BE2C (cell line): ENCODE data around the gene LARGE2.

Experiments
- DNase-seq: peaks from one replicate; pipeline ENCODE4 v3.0.0-alpha.2; 2020
- H3K27me3 ChIP-seq: fragments of 250-450 bp; sonication (Bioruptor Pico); 2 replicates; pipeline ENCODE4 v1.5.1; 2020; ENCODE audit warnings: mild to moderate bottlenecking
- H3K36me3 ChIP-seq: fragments of 250-450 bp; sonication (Bioruptor Pico); 2 replicates; pipeline ENCODE4 v1.5.1; 2020; ENCODE audit warnings: mild to moderate bottlenecking
- H3K4me1 ChIP-seq: fragments of 250-450 bp; sonication (Bioruptor Pico); 2 replicates; pipeline ENCODE4 v1.5.1; 2020
- H3K4me3 ChIP-seq: 2 replicates; pipeline ENCODE4 v1.5.1; 2011; ENCODE audit warnings: low read depth, low read length
- H3K9me3 ChIP-seq: fragments of 250-450 bp; sonication (Bioruptor Pico); 2 replicates; pipeline ENCODE4 v1.5.1; 2020
- TF ChIP-seq, protein P1 (sequence below): IDR thresholded peaks from 2 replicates; pipeline ENCODE4 v1.5.1; 2012; ENCODE audit warnings: mild to moderate bottlenecking, low read depth, low read length

LARGE2 gene

DNA sequence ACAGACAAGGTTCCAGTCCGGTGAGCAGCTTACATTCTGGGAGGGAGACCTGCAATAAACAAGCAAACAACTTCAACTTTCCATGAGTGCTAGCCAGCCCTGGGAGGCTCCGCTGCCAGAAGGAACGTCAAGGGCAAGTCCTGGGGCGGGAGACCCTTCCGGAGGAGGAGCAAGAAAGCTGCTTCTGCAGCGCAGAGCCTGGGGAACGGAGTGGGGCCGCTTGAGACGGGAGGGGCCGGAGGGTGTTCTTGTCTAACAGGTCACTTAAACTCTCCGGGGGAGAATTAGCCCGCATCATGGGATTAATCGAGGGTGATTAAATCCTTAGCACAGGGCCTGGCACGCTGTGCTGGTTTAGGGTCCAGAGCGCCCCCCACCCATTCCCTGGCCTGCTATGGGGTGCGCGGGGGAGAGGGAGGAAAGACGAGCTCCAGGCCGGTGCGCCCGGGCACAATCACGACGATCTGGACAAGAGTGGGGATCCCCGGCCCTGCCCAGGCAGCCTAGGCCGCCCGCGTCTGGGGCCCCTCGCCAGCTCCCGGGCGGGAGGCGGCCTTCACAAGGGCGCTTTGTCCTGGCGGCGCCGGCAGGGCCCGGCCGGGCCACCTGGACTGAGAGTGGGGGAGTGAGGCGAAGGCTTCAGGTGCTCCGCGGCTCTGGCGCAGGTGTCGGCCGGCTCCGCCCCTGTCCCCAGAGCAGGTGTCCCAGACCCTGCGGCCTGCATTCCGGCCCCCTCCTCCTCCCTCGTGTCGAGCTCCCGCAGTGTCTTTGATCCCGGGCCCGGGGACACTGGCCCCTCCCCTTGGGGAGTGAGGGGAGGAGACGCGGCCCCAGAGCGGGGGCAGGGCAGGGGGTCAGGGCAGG lies 663 bp upstream of the LARGE2 start:
- Histone ChIP-seq H3K36me3 (no peaks in the 10 kb centered on the region), H3K27me3 (no peaks in the 10 kb centered on the region), H3K9me3 (no peaks in the 10 kb centered on the region), H3K4me1 (no peaks in the 10 kb centered on the region), H3K4me3 (peak overlapping the region; percentile 29)
- DNase-seq, result no peak
- TF ChIP-seq, protein P1, sequence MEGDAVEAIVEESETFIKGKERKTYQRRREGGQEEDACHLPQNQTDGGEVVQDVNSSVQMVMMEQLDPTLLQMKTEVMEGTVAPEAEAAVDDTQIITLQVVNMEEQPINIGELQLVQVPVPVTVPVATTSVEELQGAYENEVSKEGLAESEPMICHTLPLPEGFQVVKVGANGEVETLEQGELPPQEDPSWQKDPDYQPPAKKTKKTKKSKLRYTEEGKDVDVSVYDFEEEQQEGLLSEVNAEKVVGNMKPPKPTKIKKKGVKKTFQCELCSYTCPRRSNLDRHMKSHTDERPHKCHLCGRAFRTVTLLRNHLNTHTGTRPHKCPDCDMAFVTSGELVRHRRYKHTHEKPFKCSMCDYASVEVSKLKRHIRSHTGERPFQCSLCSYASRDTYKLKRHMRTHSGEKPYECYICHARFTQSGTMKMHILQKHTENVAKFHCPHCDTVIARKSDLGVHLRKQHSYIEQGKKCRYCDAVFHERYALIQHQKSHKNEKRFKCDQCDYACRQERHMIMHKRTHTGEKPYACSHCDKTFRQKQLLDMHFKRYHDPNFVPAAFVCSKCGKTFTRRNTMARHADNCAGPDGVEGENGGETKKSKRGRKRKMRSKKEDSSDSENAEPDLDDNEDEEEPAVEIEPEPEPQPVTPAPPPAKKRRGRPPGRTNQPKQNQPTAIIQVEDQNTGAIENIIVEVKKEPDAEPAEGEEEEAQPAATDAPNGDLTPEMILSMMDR, result no peak

DNA sequence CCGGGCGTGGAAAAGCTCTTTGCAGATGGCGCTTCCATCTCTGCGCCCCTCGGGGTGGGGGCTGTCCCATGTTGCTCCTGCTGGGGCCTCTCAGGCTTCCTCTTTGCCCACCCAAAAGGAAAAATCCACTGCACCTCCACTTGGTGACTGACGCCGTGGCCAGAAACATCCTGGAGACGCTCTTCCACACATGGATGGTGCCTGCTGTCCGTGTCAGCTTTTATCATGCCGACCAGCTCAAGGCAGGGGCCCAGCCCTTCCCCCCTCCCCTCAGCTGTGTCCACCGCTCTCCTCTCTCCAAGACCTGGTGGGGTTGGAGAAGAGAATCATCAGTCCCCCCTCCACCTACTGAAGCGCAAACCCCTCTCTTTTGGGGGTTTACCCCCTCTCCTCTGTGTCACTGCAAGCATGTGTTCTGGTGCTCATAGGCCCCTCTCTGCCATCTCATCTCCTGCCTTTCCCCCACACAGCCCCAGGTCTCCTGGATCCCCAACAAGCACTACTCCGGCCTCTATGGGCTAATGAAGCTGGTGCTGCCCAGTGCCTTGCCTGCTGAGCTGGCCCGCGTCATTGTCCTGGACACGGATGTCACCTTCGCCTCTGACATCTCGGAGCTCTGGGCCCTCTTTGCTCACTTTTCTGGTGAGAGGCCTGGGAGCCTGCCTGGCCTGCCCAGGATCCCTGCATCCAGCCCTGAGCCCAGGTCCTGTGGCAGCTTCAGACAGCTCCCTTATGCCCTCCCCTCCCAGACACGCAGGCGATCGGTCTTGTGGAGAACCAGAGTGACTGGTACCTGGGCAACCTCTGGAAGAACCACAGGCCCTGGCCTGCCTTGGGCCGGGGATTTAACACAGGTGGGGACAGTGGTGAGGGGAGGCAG lies 1.8 kb downstream of the LARGE2 start:
- TF ChIP-seq, protein P1, result no peak
- Histone ChIP-seq H3K4me3 (no peak overlapping the region), H3K27me3 (no peaks in the 10 kb centered on the region), H3K4me1 (no peaks in the 10 kb centered on the region), H3K9me3 (no peaks in the 10 kb centered on the region), H3K36me3 (no peaks in the 10 kb centered on the region)
- no peak for DNase-seq

DNA sequence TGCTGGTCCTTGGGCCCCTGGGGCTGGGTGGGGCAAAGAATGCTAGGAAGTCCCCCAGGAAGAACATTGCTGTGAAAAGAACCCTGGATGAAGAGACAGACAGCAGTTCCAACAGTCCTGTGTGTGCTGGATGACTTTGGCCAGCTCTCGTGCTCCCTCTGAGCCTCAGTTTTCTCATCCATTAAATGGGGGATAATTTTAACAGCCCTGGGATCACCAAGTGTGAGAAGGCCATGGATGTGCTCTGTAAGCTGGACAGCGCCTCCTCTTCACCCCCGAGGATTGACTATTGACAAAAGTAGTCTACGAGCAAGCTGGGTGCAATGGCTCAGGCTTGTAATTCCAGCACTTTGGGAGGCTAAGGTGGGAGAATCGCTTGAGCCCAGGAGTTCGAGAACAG lies 2.5 kb downstream of the LARGE2 start:
- DNase-seq, result no peak
- TF ChIP-seq, protein P1, result no peak
- H3K4me3 ChIP-seq, result no peak overlapping the region
- H3K9me3 ChIP-seq, result no peaks in the 10 kb centered on the region
- no peaks in the 10 kb centered on the region for H3K27me3 ChIP-seq
- no peaks in the 10 kb centered on the region for H3K36me3 ChIP-seq
- H3K4me1 ChIP-seq, result no peaks in the 10 kb centered on the region

DNA sequence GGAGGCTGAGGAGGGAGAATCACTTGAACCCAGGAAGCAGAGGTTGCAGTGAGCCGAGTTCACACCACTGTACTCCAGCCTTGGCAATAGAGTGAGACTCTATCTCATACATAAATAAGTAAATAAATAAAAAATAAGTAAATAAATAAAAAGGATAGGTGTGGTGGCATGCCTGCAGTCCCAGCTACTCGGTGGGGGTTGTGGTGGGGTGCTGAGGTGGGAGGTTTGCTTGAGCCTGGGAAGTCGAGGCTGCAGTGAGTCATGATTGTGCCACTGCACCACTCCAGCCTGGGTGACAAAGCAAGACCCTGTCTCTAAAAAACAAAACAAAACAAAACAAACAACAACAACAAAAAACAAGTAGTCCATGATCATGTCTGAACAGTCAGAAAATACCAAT lies 3.1 kb downstream of the LARGE2 start:
- H3K4me1 ChIP-seq, result no peaks in the 10 kb centered on the region
- no peak for DNase-seq
- no peak overlapping the region for H3K4me3 ChIP-seq
- no peaks in the 10 kb centered on the region for H3K27me3 ChIP-seq
- TF ChIP-seq, protein P1, result no peak
- no peaks in the 10 kb centered on the region for H3K36me3 ChIP-seq
- no peaks in the 10 kb centered on the region for H3K9me3 ChIP-seq

DNA sequence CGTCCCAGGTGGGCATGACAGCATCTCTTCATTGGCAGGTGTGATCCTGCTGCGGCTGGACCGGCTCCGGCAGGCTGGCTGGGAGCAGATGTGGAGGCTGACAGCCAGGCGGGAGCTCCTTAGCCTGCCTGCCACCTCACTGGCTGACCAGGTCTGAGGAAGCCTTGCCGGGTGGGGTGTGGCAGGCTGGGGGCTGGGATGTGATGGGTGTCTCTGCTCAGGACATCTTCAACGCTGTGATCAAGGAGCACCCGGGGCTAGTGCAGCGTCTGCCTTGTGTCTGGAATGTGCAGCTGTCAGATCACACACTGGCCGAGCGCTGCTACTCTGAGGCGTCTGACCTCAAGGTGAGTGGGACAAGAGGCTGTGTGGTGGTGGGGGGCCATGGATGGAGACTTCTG lies 3.5 kb downstream of the LARGE2 start:
- Histone ChIP-seq H3K4me1 (no peaks in the 10 kb centered on the region), H3K36me3 (no peaks in the 10 kb centered on the region), H3K27me3 (no peaks in the 10 kb centered on the region), H3K9me3 (no peaks in the 10 kb centered on the region), H3K4me3 (no peak overlapping the region)
- TF ChIP-seq, protein P1, result no peak
- no peak for DNase-seq
